Osteocyte (in vitro differentiated cells): ENCODE results near the gene GPR75. TPM values are rescaled to one million over a fixed set of nuclear protein-coding genes. Genes with fewer than 3 reads are reported as not detected.
"Not testable (repeated sequence)": the region's sequence is repeated elsewhere in the genome, so short reads cannot be mapped to it uniquely, and the experiment has no call there.

Experiments
- DNase-seq: peaks from one replicate; pipeline ENCODE4 v3.0.0; 2021; ENCODE audit warnings: mixed read lengths; ENCODE audit not compliant: unreplicated experiment; ENCODE audit errors: extremely low spot score
- H3K27ac Mint-ChIP-seq: one replicate; pipeline ENCODE4 v1.8.0; 2021; ENCODE audit warnings: mild to moderate bottlenecking, mixed read lengths; ENCODE audit not compliant: unreplicated experiment
- H3K27me3 Mint-ChIP-seq: one replicate; pipeline ENCODE4 v1.8.0; 2021; ENCODE audit warnings: mixed read lengths; ENCODE audit not compliant: unreplicated experiment
- H3K36me3 Mint-ChIP-seq: one replicate; pipeline ENCODE4 v1.8.0; 2021; ENCODE audit warnings: mixed read lengths; ENCODE audit not compliant: unreplicated experiment
- H3K4me1 Mint-ChIP-seq: one replicate; pipeline ENCODE4 v1.8.0; 2021; ENCODE audit warnings: mixed read lengths; ENCODE audit not compliant: unreplicated experiment
- H3K4me3 Mint-ChIP-seq: one replicate; pipeline ENCODE4 v1.8.0; 2021; ENCODE audit warnings: mild to moderate bottlenecking, moderate library complexity, mixed read lengths; ENCODE audit not compliant: unreplicated experiment
- H3K9me3 Mint-ChIP-seq: one replicate; pipeline ENCODE4 v1.8.0; 2021; ENCODE audit warnings: mixed read lengths; ENCODE audit not compliant: unreplicated experiment
- CTCF ChIP-seq: fragments of 200-600 bp; sonication (generic); IDR thresholded peaks from 2 replicates; pipeline ENCODE4 v1.5.0; 2021; ENCODE audit warnings: antibody characterized with exemption, mild to moderate bottlenecking, moderate library complexity
- total RNA-seq: library from RNA; stranded (reverse); gene quantifications from 2 replicates; pipeline ENCODE4 v1.2.1, GENCODE V29; 2021

Gene GPR75
- total RNA-seq, 1 donor from 2014 or later: 1.2 TPM

GRCh38 chr2:53848062-53848461 is 11.7 kb downstream of the GPR75 start:
- TF ChIP-seq CTCF: no peak
- Mint-ChIP-seq H3K27ac (no peak overlapping the region), H3K4me1 (no peaks in the 10 kb centered on the region), H3K27me3 (no peaks in the 10 kb centered on the region), H3K4me3 (no peak overlapping the region), H3K36me3 (peaks cover 6% of the 10 kb centered on the region), H3K9me3 (no peaks in the 10 kb centered on the region)
- no peak for DNase-seq

- H3K9me3 Mint-ChIP-seq: no peaks in the 10 kb centered on the region
- no peak overlapping the region for H3K4me3 Mint-ChIP-seq
- H3K27ac Mint-ChIP-seq: no peak overlapping the region
- TF ChIP-seq CTCF: no peak
- no peaks in the 10 kb centered on the region for H3K27me3 Mint-ChIP-seq
- peaks cover 5% of the 10 kb centered on the region for H3K36me3 Mint-ChIP-seq
- no peak for DNase-seq
- H3K4me1 Mint-ChIP-seq: no peaks in the 10 kb centered on the region
Measured at GRCh38 chr2:53843595-53843994, 16.2 kb downstream of the GPR75 start.

DNA sequence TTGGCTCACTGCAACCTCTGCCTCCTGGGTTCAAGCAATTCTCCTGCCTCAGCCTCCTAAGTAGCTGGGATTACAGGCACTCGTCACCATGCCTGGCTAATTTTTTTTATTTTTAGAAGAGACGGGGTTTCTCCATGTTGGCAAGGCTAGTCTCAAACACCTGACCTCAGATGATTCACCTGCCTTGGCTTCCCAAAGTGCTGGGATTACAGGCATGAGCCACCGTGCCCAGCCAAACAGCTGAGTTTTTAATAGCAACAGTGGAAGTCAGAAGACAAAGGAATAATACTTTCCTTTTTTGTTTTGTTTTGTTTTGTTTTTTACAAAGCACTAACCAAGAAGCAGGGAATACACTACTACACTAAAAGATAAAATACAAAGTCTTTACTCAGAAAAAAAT is 16.9 kb downstream of the GPR75 start:
- no peaks in the 10 kb centered on the region for H3K4me1 Mint-ChIP-seq
- no peak overlapping the region for H3K4me3 Mint-ChIP-seq
- no peak overlapping the region for H3K27ac Mint-ChIP-seq
- H3K36me3 Mint-ChIP-seq: no peaks in the 10 kb centered on the region
- no peak for DNase-seq
- no peak for TF ChIP-seq CTCF
- no peaks in the 10 kb centered on the region for H3K27me3 Mint-ChIP-seq
- no peaks in the 10 kb centered on the region for H3K9me3 Mint-ChIP-seq

- H3K4me1 Mint-ChIP-seq, H3K36me3 Mint-ChIP-seq, DNase-seq: not testable (repeated sequence)
Measured at GRCh38 chr2:53841651-53842050, 18.1 kb downstream of the GPR75 start.

DNA sequence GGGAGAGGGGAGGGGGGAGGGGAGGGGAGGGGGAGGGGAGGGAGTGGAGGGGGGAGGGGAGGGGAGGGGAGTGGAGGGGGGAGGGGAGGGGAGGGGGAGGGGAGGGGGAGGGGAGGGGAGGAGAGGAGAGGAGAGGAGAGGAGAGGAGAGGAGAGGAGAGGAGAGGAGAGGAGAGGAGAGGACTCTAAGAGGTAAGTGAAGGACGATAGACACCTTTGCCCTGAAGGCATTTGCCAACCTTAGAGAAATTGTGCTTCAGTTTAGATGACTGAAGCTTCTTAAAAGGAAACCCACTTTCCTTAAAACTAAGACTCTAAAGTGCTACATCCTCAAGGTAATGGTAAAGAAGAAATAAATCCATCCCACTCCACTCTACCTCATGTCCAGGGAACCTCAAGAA is 19.2 kb downstream of the GPR75 start:
- Mint-ChIP-seq H3K9me3 (no peaks in the 10 kb centered on the region), H3K36me3 (no peaks in the 10 kb centered on the region), H3K4me1 (no peaks in the 10 kb centered on the region), H3K27me3 (no peaks in the 10 kb centered on the region), H3K4me3 (no peak overlapping the region), H3K27ac (no peak overlapping the region)
- TF ChIP-seq CTCF: no peak
- no peak for DNase-seq

More at GRCh38 chr2:53841651-53842050, 18.1 kb downstream of the GPR75 start:
- H3K27ac Mint-ChIP-seq, H3K4me3 Mint-ChIP-seq, H3K27me3 Mint-ChIP-seq, H3K9me3 Mint-ChIP-seq: not testable (repeated sequence)

DNA sequence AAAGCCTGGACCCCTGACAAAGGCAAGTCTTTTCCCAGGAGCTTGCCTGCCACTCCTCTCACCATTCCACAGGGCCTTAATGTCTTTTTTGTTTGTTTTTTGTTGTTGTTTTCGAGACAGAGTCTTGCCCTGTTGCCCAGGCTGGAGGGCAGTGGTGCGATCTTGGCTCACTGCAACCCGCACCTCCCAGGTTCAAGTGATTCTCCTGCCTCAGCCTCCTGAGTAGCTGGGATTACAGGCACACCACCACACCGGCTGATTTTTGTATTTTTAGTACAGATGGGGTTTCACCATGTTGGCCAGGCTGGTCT is 29.8 kb downstream of the GPR75 start:
- not testable (repeated sequence) for H3K9me3 Mint-ChIP-seq, H3K4me3 Mint-ChIP-seq, H3K27ac Mint-ChIP-seq, DNase-seq, H3K36me3 Mint-ChIP-seq, H3K27me3 Mint-ChIP-seq, H3K4me1 Mint-ChIP-seq
